GDM1 (cell line): ENCODE measurements around the gene CIBAR2.

Experiments used
- DNase-seq: peaks from one replicate; lab custom pipeline; 2025; lab: John Stamatoyannopoulos, UW

The CIBAR2 gene

GRCh38 chr16:85112364-85112763 is at the start of gene CIBAR2:
Gene CIBAR2, minus strand, starts transcription at chr16:85112472. Its CDS starts 120 bp downstream, at chr16:85112352.
- no peak for DNase-seq

GRCh38 chr16:85159179-85159980 is 47.1 kb upstream of the CIBAR2 start:
- DNase-seq, result no peak

- DNase-seq, result no peak
These were observed 46.5 kb upstream of the CIBAR2 start for GRCh38 chr16:85158743-85159178.

GRCh38 chr16:85157813-85158742 is 45.8 kb upstream of the CIBAR2 start:
- DNase-seq, result no peak

GRCh38 chr16:85157372-85157771 is 45.1 kb upstream of the CIBAR2 start:
- no peak for DNase-seq

- DNase-seq, result no peak
These were observed 44.6 kb upstream of the CIBAR2 start for GRCh38 chr16:85156869-85157268.

- no peak for DNase-seq
These were observed 44.2 kb upstream of the CIBAR2 start for GRCh38 chr16:85156440-85156839.

GRCh38 chr16:85153656-85154091 is 41.4 kb upstream of the CIBAR2 start:
- no peak for DNase-seq

GRCh38 chr16:85153046-85153445 is 40.8 kb upstream of the CIBAR2 start:
- DNase-seq, result no peak

GRCh38 chr16:85152414-85153030 is 40.2 kb upstream of the CIBAR2 start:
- DNase-seq, result no peak

- DNase-seq, result no peak
These were observed 39.5 kb upstream of the CIBAR2 start for GRCh38 chr16:85151603-85152413.

GRCh38 chr16:85151079-85151602 is 38.9 kb upstream of the CIBAR2 start:
- no peak for DNase-seq

- no peak for DNase-seq
These were observed 38.2 kb upstream of the CIBAR2 start for GRCh38 chr16:85150331-85150940.

- no peak for DNase-seq
These were observed 37.5 kb upstream of the CIBAR2 start for GRCh38 chr16:85149776-85150175.

GRCh38 chr16:85148931-85149330 is 36.7 kb upstream of the CIBAR2 start:
- no peak for DNase-seq

GRCh38 chr16:85146922-85147651 is 34.8 kb upstream of the CIBAR2 start:
- DNase-seq, result no peak

- no peak for DNase-seq
These were observed 34.2 kb upstream of the CIBAR2 start for GRCh38 chr16:85146532-85146797.

- DNase-seq, result no peak
These were observed 33.7 kb upstream of the CIBAR2 start for GRCh38 chr16:85145734-85146531.

- no peak for DNase-seq
These were observed 32.9 kb upstream of the CIBAR2 start for GRCh38 chr16:85145188-85145587.
